WTC11 (cell line): Measurements from ENCODE around the gene HNRNPH2. TPM values are rescaled to one million over a fixed set of nuclear protein-coding genes. Genes with fewer than 3 reads are reported as not detected.
A peak's percentile ranks its signal among the peaks of the same experiment; 100 is the strongest.

Experiments
- ATAC-seq: fragments of 200-7000 bp; cut with Tn5 transposase; 2 replicates; pipeline ENCODE4 v1.10.0; 2021; ENCODE audit warnings: mild to moderate bottlenecking, moderate library complexity
- CTCF ChIA-PET: fragments of 300-600 bp; sonication (Branson Sonifier 250); formaldehyde crosslinking; loops from one replicate; lab custom pipeline; 2021; ENCODE audit warnings: antibody characterized with exemption; lab: Charles Lee
- POLR2A ChIA-PET: fragments of 350-600 bp; sonication (Branson Sonifier 250); formaldehyde crosslinking; loops from one replicate; lab custom pipeline; 2021; ENCODE audit warnings: antibody characterized with exemption; lab: Charles Lee
- DNase-seq: peaks from one replicate; pipeline ENCODE4 v3.0.0; 2021; ENCODE audit warnings: low spot score
- H3K27ac Mint-ChIP-seq: 2 replicates; pipeline ENCODE4 v1.8.0; 2021; ENCODE audit warnings: mixed read lengths
- H3K27me3 Mint-ChIP-seq: 2 replicates; pipeline ENCODE4 v1.8.0; 2021; ENCODE audit warnings: low read depth, mild to moderate bottlenecking, moderate library complexity, mixed read lengths
- H3K36me3 Mint-ChIP-seq: 2 replicates; pipeline ENCODE4 v1.8.0; 2021; ENCODE audit warnings: mixed read lengths
- H3K4me1 Mint-ChIP-seq: 2 replicates; pipeline ENCODE4 v1.8.0; 2022; ENCODE audit warnings: mixed read lengths
- H3K4me3 Mint-ChIP-seq: 2 replicates; pipeline ENCODE4 v1.8.0; 2021; ENCODE audit warnings: mild to moderate bottlenecking, moderate library complexity, mixed read lengths
- H3K9me3 Mint-ChIP-seq: 2 replicates; pipeline ENCODE4 v1.8.0; 2021; ENCODE audit warnings: mixed read lengths
- FOXK1 ChIP-seq: sonication (generic); formaldehyde crosslinking; IDR thresholded peaks from 2 replicates; pipeline ENCODE4 v1.8.0; 2022; ENCODE audit warnings: mild to moderate bottlenecking, moderate library complexity, missing genetic modification reagents
- HMGA2 ChIP-seq: fragments of 250-450 bp; sonication (Bioruptor Pico); IDR thresholded peaks from 2 replicates; pipeline ENCODE4 v1.4.0; 2021; ENCODE audit warnings: mild to moderate bottlenecking, moderate library complexity
- IRF2 ChIP-seq: sonication (generic); formaldehyde crosslinking; IDR thresholded peaks from 2 replicates; pipeline ENCODE4 v1.8.0; 2022; ENCODE audit warnings: low read depth, missing genetic modification reagents, borderline replicate concordance
- NFATC4 ChIP-seq: fragments of 250-450 bp; sonication (Bioruptor Pico); IDR thresholded peaks from 2 replicates; pipeline ENCODE4 v1.9.0; 2021; ENCODE audit warnings: mild to moderate bottlenecking
- NR1H2 ChIP-seq: sonication (generic); formaldehyde crosslinking; IDR thresholded peaks from 2 replicates; pipeline ENCODE4 v1.9.0; 2021; ENCODE audit warnings: mild to moderate bottlenecking, moderate library complexity, missing genetic modification reagents
- PRRX2 ChIP-seq: fragments of 250-450 bp; sonication (Bioruptor Pico); IDR thresholded peaks from 2 replicates; pipeline ENCODE4 v1.8.0; 2021; ENCODE audit warnings: mild to moderate bottlenecking
- RELA ChIP-seq: sonication (generic); formaldehyde crosslinking; IDR thresholded peaks from 2 replicates; pipeline ENCODE4 v1.8.1; 2022; ENCODE audit warnings: missing genetic modification reagents, mild to moderate bottlenecking, borderline replicate concordance
- SP1 ChIP-seq: sonication (generic); formaldehyde crosslinking; conservative IDR thresholded peaks from 2 replicates; pipeline ENCODE4 v1.8.1; 2022; ENCODE audit warnings: missing genetic modification reagents
- TP53 ChIP-seq: sonication (generic); formaldehyde crosslinking; IDR thresholded peaks from 2 replicates; pipeline ENCODE4 v1.8.1; 2023; ENCODE audit warnings: mild to moderate bottlenecking, missing genetic modification reagents
- ZNF263 ChIP-seq: sonication (generic); formaldehyde crosslinking; IDR thresholded peaks from 2 replicates; pipeline ENCODE4 v1.8.1; 2022; ENCODE audit warnings: low read depth, mild to moderate bottlenecking, moderate library complexity, missing genetic modification reagents
- total RNA-seq: library from RNA; stranded (reverse); gene quantifications from 3 replicates; pipeline ENCODE4 v1.2.3, GENCODE V29; 2021
- TF ChIP-seq, protein P1 (sequence below): sonication (generic); formaldehyde crosslinking; conservative IDR thresholded peaks from 2 replicates; pipeline ENCODE4 v1.8.1; 2022; ENCODE audit warnings: mild to moderate bottlenecking, missing genetic modification reagents
- TF ChIP-seq, protein P2 (sequence below): sonication (generic); formaldehyde crosslinking; IDR thresholded peaks from 2 replicates; pipeline ENCODE4 v1.8.0; 2023; ENCODE audit warnings: missing genetic modification reagents, mild to moderate bottlenecking, borderline replicate concordance
- TF ChIP-seq, protein P3 (sequence below): sonication (generic); formaldehyde crosslinking; IDR thresholded peaks from 2 replicates; pipeline ENCODE4 v1.8.0; 2022; ENCODE audit warnings: missing genetic modification reagents
- TF ChIP-seq, protein P4 (sequence below): fragments of 250-450 bp; sonication (Bioruptor Pico); conservative IDR thresholded peaks from 2 replicates; pipeline ENCODE4 v1.9.0; 2021; ENCODE audit warnings: mild to moderate bottlenecking
- TF ChIP-seq, protein P5 (sequence below): sonication (generic); formaldehyde crosslinking; IDR thresholded peaks from 2 replicates; pipeline ENCODE4 v1.8.0; 2022; ENCODE audit warnings: mild to moderate bottlenecking, missing genetic modification reagents
- TF ChIP-seq, protein P6 (sequence below): fragments of 200-600 bp; IDR thresholded peaks from 2 replicates; pipeline ENCODE4 v1.8.0; 2022; ENCODE audit warnings: antibody characterized with exemption
- TF ChIP-seq, protein P7 (sequence below): fragments of 250-450 bp; sonication (Bioruptor Pico); IDR thresholded peaks from 2 replicates; pipeline ENCODE4 v1.8.0; 2021; ENCODE audit warnings: mild to moderate bottlenecking
- TF ChIP-seq, protein P8 (sequence below): sonication (generic); formaldehyde crosslinking; IDR thresholded peaks from 2 replicates; pipeline ENCODE4 v1.8.1; 2023; ENCODE audit warnings: mild to moderate bottlenecking, moderate library complexity, missing genetic modification reagents
- TF ChIP-seq, protein P9 (sequence below): sonication (generic); formaldehyde crosslinking; IDR thresholded peaks from 2 replicates; pipeline ENCODE4 v1.8.0; 2022; ENCODE audit warnings: mild to moderate bottlenecking, missing genetic modification reagents
- TF ChIP-seq, protein P10 (sequence below): sonication (generic); formaldehyde crosslinking; IDR thresholded peaks from 2 replicates; pipeline ENCODE4 v1.8.1; 2022; ENCODE audit warnings: low read depth, mild to moderate bottlenecking, moderate library complexity, missing genetic modification reagents, borderline replicate concordance

The HNRNPH2 gene
- total RNA-seq, 1 experiment from 2014 or later = 70.9 TPM

DNA sequence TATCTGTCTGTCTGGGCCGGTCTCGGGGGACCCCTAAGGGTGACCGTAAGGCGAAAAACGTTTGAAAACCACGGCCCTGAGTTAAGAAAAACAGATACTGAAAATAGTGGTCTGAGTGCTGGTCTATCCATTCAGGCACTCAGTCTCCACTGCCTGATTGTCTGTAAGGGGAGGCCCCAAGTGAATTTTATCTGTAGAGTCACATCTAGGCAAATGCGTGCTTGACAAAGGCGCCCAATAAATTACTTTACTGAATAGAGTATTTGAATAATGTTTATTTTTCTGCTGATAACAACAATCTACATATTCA lies 465 bp downstream of the HNRNPH2 start:
- peak overlapping the region; percentile 99 for H3K4me3 Mint-ChIP-seq
- ChIA-PET POLR2A (no interaction called here), CTCF (no interaction called here)
- H3K27ac Mint-ChIP-seq = peak overlapping the region; percentile 99
- H3K4me1 Mint-ChIP-seq = peaks cover 14% of the 10 kb centered on the region
- no peak for ATAC-seq
- TF ChIP-seq, protein P1, sequence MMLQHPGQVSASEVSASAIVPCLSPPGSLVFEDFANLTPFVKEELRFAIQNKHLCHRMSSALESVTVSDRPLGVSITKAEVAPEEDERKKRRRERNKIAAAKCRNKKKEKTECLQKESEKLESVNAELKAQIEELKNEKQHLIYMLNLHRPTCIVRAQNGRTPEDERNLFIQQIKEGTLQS (CRISPR knock-in tag) = no peak
- TF ChIP-seq, protein P2, sequence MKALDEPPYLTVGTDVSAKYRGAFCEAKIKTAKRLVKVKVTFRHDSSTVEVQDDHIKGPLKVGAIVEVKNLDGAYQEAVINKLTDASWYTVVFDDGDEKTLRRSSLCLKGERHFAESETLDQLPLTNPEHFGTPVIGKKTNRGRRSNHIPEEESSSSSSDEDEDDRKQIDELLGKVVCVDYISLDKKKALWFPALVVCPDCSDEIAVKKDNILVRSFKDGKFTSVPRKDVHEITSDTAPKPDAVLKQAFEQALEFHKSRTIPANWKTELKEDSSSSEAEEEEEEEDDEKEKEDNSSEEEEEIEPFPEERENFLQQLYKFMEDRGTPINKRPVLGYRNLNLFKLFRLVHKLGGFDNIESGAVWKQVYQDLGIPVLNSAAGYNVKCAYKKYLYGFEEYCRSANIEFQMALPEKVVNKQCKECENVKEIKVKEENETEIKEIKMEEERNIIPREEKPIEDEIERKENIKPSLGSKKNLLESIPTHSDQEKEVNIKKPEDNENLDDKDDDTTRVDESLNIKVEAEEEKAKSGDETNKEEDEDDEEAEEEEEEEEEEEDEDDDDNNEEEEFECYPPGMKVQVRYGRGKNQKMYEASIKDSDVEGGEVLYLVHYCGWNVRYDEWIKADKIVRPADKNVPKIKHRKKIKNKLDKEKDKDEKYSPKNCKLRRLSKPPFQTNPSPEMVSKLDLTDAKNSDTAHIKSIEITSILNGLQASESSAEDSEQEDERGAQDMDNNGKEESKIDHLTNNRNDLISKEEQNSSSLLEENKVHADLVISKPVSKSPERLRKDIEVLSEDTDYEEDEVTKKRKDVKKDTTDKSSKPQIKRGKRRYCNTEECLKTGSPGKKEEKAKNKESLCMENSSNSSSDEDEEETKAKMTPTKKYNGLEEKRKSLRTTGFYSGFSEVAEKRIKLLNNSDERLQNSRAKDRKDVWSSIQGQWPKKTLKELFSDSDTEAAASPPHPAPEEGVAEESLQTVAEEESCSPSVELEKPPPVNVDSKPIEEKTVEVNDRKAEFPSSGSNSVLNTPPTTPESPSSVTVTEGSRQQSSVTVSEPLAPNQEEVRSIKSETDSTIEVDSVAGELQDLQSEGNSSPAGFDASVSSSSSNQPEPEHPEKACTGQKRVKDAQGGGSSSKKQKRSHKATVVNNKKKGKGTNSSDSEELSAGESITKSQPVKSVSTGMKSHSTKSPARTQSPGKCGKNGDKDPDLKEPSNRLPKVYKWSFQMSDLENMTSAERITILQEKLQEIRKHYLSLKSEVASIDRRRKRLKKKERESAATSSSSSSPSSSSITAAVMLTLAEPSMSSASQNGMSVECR (CRISPR knock-in tag) = no peak
- TF ChIP-seq PRRX2 (CRISPR knock-in tag) (no peak), RELA (CRISPR knock-in tag) (no peak), NR1H2 (CRISPR knock-in tag) (no peak), ZNF263 (CRISPR knock-in tag) (no peak), HMGA2 (no peak), TP53 (CRISPR knock-in tag) (no peak), NFATC4 (CRISPR knock-in tag) (no peak), IRF2 (no peak), FOXK1 (no peak), SP1 (no peak)
- TF ChIP-seq, protein P3, sequence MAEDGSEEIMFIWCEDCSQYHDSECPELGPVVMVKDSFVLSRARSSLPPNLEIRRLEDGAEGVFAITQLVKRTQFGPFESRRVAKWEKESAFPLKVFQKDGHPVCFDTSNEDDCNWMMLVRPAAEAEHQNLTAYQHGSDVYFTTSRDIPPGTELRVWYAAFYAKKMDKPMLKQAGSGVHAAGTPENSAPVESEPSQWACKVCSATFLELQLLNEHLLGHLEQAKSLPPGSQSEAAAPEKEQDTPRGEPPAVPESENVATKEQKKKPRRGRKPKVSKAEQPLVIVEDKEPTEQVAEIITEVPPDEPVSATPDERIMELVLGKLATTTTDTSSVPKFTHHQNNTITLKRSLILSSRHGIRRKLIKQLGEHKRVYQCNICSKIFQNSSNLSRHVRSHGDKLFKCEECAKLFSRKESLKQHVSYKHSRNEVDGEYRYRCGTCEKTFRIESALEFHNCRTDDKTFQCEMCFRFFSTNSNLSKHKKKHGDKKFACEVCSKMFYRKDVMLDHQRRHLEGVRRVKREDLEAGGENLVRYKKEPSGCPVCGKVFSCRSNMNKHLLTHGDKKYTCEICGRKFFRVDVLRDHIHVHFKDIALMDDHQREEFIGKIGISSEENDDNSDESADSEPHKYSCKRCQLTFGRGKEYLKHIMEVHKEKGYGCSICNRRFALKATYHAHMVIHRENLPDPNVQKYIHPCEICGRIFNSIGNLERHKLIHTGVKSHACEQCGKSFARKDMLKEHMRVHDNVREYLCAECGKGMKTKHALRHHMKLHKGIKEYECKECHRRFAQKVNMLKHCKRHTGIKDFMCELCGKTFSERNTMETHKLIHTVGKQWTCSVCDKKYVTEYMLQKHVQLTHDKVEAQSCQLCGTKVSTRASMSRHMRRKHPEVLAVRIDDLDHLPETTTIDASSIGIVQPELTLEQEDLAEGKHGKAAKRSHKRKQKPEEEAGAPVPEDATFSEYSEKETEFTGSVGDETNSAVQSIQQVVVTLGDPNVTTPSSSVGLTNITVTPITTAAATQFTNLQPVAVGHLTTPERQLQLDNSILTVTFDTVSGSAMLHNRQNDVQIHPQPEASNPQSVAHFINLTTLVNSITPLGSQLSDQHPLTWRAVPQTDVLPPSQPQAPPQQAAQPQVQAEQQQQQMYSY (CRISPR knock-in tag) = no peak
- TF ChIP-seq, protein P4, sequence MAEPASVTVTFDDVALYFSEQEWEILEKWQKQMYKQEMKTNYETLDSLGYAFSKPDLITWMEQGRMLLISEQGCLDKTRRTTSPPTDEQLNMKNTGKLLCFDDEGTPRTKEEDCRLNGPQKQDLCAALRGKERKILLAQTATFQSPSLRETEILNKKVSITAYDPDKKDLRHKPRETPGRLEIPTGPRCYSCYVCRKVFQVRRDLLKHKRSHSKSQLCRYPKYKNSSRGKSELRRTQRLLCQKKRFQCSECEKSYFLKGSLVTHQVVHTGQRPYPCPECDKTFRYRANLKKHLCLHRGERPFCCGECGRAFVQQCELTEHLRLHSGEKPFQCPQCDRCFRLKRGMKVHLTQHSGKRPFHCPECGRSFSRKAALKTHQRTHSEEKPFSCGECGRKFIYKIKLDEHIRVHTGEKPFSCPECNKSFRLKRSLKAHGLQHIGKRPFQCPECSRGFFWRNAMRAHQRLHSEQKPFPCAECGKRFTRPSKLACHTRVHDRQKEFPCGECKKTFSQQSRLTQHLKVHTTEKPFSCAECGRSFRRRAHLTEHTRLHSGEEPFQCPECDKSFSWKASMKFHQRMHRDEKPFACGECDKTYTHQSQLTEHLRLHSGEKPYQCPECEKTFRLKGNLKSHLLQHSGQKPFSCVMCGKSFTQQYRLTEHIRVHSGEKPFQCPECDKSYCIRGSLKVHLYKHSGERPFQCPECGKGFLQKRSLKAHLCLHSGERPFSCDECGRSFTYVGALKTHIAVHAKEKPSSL (CRISPR knock-in tag) = no peak
- TF ChIP-seq, protein P5, sequence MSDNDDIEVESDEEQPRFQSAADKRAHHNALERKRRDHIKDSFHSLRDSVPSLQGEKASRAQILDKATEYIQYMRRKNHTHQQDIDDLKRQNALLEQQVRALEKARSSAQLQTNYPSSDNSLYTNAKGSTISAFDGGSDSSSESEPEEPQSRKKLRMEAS (CRISPR knock-in tag) = no peak
- TF ChIP-seq, protein P6, sequence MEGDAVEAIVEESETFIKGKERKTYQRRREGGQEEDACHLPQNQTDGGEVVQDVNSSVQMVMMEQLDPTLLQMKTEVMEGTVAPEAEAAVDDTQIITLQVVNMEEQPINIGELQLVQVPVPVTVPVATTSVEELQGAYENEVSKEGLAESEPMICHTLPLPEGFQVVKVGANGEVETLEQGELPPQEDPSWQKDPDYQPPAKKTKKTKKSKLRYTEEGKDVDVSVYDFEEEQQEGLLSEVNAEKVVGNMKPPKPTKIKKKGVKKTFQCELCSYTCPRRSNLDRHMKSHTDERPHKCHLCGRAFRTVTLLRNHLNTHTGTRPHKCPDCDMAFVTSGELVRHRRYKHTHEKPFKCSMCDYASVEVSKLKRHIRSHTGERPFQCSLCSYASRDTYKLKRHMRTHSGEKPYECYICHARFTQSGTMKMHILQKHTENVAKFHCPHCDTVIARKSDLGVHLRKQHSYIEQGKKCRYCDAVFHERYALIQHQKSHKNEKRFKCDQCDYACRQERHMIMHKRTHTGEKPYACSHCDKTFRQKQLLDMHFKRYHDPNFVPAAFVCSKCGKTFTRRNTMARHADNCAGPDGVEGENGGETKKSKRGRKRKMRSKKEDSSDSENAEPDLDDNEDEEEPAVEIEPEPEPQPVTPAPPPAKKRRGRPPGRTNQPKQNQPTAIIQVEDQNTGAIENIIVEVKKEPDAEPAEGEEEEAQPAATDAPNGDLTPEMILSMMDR = no peak
- TF ChIP-seq, protein P7, sequence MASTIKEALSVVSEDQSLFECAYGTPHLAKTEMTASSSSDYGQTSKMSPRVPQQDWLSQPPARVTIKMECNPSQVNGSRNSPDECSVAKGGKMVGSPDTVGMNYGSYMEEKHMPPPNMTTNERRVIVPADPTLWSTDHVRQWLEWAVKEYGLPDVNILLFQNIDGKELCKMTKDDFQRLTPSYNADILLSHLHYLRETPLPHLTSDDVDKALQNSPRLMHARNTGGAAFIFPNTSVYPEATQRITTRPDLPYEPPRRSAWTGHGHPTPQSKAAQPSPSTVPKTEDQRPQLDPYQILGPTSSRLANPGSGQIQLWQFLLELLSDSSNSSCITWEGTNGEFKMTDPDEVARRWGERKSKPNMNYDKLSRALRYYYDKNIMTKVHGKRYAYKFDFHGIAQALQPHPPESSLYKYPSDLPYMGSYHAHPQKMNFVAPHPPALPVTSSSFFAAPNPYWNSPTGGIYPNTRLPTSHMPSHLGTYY (CRISPR knock-in tag) = no peak
- TF ChIP-seq, protein P8, sequence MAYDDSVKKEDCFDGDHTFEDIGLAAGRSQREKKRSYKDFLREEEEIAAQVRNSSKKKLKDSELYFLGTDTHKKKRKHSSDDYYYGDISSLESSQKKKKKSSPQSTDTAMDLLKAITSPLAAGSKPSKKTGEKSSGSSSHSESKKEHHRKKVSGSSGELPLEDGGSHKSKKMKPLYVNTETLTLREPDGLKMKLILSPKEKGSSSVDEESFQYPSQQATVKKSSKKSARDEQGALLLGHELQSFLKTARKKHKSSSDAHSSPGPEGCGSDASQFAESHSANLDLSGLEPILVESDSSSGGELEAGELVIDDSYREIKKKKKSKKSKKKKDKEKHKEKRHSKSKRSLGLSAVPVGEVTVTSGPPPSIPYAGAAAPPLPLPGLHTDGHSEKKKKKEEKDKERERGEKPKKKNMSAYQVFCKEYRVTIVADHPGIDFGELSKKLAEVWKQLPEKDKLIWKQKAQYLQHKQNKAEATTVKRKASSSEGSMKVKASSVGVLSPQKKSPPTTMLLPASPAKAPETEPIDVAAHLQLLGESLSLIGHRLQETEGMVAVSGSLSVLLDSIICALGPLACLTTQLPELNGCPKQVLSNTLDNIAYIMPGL (CRISPR knock-in tag) = no peak
- TF ChIP-seq, protein P9, sequence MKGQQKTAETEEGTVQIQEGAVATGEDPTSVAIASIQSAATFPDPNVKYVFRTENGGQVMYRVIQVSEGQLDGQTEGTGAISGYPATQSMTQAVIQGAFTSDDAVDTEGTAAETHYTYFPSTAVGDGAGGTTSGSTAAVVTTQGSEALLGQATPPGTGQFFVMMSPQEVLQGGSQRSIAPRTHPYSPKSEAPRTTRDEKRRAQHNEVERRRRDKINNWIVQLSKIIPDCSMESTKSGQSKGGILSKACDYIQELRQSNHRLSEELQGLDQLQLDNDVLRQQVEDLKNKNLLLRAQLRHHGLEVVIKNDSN (CRISPR knock-in tag) = no peak
- TF ChIP-seq, protein P10, sequence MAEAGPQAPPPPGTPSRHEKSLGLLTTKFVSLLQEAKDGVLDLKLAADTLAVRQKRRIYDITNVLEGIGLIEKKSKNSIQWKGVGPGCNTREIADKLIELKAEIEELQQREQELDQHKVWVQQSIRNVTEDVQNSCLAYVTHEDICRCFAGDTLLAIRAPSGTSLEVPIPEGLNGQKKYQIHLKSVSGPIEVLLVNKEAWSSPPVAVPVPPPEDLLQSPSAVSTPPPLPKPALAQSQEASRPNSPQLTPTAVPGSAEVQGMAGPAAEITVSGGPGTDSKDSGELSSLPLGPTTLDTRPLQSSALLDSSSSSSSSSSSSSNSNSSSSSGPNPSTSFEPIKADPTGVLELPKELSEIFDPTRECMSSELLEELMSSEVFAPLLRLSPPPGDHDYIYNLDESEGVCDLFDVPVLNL (CRISPR knock-in tag) = no peak
- TF ChIP-seq, all 79 proteins: peak for 0
- no peak for DNase-seq
- H3K27me3 Mint-ChIP-seq = no peaks in the 10 kb centered on the region
- H3K9me3 Mint-ChIP-seq = no peaks in the 10 kb centered on the region
- peaks cover 27% of the 10 kb centered on the region for H3K36me3 Mint-ChIP-seq
